NCI-H1436 treated with DMSO at 0.1 percent for 48 hours (cell line): ENCODE data around the gene FTSJ1.
"Not testable (repeated sequence)": the region's sequence is repeated elsewhere in the genome, so short reads cannot be mapped to it uniquely, and the experiment has no call there.

Experiments used
- DNase-seq: peaks from one replicate; lab custom pipeline; 2025; lab: John Stamatoyannopoulos, UW

Gene FTSJ1

DNA sequence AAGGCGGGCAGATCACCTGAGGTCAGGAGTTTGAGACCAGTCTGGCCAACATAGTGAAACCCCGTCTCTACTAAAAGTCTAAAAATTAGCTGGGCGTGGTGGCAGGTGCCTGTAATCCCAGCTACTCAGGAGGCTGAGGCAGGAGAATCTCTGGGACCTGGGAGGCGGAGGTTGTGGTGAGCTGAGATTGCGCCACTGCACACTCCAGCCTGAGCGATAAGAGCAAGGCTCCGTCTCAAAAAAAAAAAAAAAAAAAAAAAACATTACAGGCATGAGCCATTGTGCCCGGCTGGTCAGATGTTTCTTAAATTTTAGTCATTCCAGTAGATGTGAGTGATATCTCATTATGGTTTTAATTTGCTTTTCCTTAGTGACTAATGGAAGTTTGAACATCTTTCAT is 49.9 kb downstream of the FTSJ1 start:
- DNase-seq, result not testable (repeated sequence)

DNA sequence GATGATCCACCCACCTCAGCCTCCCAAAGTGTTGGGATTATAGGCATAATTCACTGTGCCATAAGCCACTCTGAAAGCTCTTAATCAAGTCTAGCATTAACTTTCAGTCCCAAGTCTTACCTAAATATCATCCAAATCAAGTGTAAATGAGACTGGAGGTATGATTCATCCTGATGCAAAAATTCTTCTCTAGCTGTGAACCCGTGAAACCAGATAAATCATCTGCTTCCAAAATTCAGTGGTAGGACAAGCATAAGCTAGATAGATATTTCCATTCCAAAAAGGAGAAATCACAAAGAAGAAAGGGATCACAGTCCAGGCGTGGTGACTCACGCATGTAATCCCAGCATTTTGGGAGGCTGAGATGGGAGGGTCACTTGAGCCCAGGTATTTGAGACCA is 54.7 kb downstream of the FTSJ1 start:
- no peak for DNase-seq

GRCh38 chrX:48531358-48531959 is 55.5 kb downstream of the FTSJ1 start:
- DNase-seq, result no peak

DNA sequence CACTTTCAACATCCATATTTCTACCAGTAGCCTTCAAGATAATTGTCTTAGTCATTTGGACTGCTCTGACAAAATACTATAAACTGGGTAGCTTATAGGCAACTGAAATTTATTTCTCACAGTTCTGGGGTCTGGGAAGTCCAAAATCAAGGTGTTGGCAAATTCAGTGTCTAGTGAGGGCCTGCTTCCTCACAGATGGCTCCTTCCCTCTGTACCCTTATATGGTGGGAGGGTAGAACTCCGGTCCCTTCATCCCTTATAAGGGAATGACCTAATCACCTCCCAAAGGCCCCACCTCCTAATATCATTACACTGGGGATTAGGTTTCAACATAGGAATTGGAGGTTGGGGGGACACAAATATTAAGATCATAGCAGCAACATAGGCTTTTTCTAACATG is 56.2 kb downstream of the FTSJ1 start:
- no peak for DNase-seq

DNA sequence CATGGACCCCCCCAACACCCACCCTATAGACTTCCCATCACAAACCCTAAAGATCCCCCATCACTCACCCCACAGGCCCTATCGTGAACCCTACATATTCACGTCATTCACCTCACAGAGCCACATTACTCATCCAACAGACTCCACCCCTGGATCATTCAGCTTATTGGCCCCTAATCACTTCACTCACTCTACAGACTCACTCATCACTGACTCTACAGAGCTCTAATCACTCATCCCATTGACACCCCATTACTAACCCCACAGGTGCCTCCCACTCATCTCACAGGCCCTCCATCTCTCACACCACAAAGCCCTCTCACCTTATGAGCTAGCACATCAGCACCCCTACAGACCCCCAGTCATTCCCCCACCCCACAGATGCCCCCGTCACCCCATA is 57.2 kb downstream of the FTSJ1 start:
- DNase-seq, result no peak
